NCI-H524 treated with DMSO at 0.1 percent for 48 hours (cell line): ENCODE results near the gene PLPP4.

Experiments
- DNase-seq: peaks from one replicate; lab custom pipeline; 2025; lab: John Stamatoyannopoulos, UW

The PLPP4 gene

DNA sequence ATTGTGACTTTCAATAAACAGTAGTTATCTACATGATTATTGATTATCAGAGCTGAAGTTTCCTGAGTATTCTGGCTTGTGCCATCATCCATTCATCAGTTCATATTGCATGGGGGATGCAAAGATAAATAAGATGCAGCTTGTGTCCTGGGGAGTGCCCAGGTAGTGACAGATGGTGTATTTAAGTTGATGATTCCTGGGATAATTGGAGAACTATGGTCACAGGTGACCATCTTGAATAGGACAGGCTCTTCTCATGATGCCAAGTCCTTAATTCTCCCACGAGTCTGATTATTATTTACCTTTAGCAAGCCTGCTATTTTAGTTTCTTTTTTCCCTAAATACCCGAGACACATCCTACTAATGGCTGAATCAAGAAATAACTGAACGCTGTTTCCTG lies 64.9 kb downstream of the PLPP4 start:
- DNase-seq, result no peak

DNA sequence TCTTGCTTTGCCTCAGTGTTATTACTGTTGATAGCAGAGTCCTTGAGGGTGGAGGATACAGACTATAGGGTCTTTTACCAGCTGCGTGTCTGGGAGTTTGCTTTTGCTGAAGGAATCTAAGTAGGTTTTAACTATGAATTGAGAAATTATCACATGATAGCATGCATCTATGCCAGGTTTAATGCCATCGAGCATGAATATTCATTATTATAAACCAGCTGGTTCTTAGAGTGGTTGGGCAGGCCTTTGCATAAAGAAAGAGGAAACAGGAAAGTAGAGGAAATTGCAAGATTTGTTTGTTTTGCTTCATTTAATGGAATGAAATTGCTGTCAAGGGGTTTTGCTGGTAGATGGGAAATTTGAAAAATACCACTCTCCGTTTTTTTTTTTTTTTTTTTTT lies 70.7 kb downstream of the PLPP4 start:
- DNase-seq, result no peak

DNA sequence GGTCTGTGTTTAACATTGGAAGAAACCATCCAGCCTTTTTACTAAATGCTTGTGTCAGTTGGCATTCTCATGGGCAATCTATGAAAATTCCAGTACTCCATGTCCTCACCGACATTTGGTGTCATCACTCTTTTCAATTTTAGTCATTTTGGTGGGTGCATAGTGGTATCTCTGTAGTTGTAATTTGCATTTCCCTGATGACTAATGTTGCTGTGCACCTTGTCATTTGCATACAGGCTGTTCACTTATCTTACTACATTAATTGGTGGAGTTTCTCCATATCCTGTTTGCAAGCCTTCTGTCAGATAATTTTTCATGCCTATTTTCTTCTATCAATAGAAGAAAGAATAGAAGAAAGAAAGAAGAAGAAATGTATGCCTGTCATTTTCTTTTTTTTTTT lies 73.7 kb downstream of the PLPP4 start:
- DNase-seq, result no peak

DNA sequence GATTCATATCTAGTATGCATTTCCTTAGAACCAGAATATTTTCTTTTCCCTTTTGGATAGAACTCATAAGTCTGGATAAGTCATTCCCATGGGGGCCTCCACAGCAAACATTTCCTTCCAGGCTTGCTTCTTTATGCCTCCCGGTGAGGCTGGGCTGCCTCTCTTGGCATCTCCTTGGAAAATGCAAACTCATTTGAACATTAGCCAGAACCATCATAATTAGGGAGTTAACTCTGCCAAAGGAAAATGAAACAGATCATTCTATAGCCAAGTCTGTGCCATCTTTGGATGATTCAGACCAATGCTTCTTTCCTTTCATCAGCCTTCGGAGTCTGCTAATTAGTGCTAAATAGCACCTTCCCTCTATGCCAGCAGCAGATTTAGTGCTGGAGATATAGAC lies 81.1 kb downstream of the PLPP4 start:
- no peak for DNase-seq

DNA sequence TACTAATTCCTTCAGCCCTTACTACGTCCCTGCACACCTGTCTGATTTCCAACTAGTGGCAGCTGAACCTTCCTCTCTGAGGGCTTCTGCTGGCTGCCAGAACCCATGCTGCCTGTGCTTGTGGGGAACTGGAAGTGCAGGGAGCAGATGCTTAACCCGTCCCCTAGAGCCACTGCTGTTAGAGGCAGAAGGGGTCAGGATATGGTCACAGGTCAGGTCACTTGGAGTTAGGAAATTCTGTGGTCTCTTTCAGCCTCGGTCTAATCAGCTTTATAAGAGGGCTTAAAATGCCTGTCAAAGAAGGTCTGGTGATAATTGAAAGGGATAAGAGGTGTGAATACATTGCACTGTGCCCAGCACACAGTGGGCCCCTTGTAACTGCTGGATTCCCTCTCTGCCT lies 82.0 kb downstream of the PLPP4 start:
- DNase-seq, result no peak

DNA sequence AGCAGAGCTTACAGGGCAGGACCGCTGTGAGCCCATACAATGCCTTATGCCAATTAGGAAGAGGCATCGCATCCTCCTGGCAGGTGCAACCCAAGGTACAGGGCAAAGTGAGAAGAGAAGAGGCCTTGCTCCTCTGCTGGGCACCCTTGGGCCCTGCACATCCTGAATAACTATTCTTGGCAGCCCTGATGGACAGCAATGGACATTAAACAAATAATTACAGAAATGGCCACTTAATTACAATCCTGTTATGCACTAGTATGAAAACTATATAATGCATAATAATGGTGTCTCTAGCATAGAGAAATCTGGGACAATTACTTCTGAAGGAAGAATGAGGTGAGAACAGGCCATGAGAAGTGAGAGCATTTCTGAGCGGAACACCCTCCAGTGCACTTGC lies 83.5 kb downstream of the PLPP4 start:
- DNase-seq, result no peak

DNA sequence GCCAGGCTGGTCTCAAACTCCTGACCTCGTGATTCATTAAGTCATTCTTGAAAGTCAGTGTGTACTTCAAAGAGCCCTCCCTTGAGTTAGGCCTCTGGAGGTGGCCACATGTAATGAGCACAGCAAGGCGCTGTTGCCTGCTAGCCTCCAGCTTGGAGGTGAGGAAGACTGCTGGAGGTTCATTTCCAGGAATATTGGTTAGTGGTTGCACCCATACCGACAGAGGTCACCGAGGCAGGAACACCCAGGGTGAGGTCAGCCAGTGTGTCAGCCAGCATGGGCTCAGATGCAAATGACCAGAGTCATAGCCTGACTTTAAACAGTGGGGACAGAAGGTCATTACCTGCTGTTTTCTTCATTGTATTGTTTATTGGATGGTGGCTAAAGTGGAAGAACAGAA lies 85.0 kb downstream of the PLPP4 start:
- DNase-seq, result no peak

DNA sequence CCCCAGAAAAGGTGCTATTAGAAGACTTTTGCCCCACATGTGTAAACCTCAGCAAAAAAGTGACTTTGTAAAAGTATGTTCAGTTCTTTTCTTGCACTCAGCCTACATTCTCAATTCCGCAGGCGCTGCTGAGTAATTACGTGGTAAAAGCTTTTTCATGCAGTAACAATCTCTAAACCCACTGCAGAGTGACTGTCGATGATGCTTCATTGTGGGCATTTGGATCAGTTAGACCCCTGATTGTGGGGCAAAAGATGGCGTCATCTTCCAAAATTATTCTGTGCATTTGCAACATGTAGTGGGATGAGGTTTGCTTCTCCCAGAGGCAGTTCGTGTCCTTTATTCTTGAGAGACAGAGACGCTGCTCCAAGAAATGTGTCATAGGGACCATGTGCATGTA lies 85.6 kb downstream of the PLPP4 start:
- DNase-seq, result no peak

DNA sequence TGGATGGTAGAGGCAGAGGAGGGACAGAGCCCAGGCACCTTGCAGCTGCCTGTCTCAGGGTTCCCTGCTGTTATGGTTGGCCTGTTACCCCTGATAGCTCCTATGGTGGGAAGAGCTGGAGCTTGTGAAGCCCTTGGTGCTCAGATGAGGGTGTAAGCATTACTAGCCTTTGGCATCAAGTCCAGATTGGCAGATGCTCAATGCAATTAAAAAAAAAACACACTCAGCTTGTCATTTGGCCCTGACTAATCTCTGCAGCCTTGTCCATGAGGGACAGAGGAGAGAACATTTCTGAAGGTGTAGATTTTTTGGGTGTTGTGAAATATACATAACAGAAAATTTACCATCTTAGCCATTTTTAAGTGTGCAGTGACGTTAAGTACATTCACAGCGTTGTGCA lies 86.3 kb downstream of the PLPP4 start:
- no peak for DNase-seq

DNA sequence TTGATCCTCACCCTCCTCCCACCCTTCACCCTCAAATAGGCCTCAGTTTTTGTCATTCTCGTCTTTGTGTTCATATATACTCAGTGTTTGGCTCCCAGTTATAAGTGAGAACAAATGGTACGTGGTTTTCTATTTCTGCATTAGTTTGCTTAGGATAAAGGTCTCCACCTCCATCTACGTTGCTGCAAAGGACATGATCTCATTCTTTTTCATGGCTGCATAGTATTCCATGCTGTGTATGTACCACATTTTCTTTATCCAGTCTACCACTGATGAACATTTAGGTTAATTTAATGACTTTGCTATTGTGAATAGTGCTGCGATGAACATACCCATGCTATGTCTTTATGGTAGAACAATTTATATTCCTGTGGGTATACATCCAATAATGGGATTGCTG lies 91.2 kb downstream of the PLPP4 start:
- DNase-seq, result no peak

DNA sequence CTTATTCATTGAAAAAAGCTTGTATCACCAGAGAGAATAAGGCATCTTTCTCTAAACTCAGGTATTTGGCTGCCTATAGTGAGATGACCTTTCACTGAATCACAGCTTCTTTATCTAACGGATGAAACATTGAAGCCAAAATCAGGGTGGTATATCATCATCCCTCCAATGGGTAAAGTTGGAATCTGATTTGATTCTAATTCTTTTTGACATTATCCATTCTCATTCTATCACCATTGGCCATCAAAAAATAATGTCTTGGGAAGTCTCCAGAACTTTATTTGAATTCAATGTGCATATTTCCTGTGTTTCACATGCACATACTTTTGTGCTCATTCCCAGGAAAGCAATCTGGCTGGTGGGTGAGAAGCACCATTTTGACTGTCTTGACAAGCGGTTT lies 95.2 kb downstream of the PLPP4 start:
- DNase-seq, result no peak

DNA sequence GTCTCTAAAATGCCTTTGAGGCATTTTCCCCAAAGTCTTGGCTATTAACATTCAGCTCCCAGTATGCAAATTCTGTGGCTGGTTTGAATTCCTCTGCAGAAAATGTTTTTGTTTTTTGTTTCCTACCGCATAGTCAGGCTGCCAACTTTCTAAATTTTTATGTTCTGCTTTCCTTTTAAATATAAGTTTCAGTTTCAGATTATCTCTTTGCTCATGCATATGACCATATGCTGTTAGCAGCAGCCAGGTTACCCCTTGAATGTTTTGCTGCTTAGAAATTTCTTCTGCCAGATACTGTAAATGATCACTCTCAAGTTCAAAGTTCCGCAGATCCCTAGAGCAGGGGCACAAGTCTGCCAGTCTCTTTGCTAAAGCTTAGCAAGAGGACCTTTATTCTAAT lies 96.9 kb downstream of the PLPP4 start:
- no peak for DNase-seq

DNA sequence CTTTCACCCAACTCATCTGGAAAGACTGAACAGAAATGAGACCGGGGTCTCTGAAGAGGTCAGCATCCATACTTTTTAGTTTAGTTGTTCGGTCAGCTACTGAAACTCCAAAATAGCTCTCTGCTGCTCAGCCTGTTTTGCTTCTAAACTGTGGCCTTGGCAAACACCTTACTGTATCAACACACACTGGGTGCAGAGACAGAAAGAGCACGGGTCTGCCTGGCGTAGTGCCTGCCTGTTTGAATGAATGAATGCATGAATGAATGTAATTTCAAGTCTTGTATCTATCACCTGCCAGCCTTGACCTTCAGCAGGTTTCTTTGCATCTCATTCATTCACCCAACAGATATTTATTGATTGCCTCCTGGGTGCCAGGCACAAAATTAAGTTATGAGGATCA lies 98.4 kb downstream of the PLPP4 start:
- no peak for DNase-seq

DNA sequence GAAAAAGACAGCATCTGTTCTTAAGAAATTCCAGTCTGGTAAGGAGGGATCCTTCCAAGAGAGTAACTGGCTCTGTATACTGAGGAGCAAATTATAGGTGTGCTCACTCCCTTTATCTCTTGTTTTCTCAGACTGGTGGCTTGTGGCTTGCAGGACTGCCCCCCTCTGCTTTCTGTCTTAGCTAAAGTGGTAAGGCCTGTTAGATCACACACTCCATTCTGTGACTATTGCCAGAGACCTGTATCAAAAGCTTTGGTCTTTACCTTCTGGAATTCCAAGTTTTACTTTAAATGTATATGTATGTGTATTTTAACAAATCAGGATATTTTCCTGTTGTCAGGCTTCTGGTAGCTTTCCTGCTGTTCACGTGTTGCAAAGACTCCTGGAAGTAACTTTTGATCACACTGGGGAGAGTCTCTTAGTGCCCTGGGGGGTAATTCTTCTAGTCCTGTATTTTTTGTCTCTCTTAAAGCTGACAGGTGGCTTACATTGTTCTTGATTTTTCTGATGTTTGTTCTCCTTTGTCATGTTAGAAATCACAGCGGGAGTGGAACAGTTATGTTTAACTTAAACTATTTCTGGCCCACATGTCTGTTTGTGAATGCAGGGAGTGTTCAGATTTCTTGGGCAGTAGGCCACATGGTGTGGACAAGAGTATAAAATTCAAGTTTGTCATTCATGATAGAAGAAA lies 99.0 kb downstream of the PLPP4 start:
- no peak for DNase-seq

DNA sequence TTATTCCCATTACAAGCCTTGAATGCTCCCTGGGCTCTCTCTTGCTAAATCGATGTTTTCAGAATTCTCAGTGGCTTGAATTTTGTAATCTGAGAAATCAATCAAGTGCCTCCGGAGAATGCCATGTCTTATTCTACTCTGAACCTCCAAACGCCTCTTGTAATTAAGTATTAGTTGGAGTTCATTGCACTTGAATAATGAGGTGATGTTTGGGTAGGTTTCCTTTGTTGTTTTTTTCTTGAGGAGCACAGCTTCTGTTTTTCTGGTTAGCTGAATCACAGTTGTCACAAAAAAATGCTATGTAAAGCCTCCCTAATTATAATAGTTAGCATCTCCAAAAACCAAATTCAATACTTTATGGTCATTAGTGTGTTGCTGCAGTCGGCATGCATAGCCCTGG lies 100.3 kb downstream of the PLPP4 start:
- DNase-seq, result no peak

DNA sequence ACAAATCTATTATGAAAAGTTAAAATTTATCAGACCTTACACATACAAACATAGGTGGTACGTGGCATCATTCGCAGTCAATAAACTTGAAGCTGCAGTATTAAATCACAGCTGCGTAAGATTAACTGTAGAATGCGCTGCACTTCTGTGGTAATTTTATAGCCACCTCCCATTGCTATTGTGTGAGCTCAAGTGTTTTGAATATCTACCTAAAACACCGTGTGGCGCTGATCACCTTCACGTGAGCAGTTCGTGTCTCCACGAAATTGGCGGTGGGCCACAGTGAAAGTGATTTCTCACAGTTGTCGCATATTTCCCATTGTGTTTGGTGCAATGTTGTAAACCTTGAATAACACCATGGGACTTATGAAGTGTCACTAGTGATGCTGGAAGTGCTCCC lies 102.8 kb downstream of the PLPP4 start:
- DNase-seq, result no peak

DNA sequence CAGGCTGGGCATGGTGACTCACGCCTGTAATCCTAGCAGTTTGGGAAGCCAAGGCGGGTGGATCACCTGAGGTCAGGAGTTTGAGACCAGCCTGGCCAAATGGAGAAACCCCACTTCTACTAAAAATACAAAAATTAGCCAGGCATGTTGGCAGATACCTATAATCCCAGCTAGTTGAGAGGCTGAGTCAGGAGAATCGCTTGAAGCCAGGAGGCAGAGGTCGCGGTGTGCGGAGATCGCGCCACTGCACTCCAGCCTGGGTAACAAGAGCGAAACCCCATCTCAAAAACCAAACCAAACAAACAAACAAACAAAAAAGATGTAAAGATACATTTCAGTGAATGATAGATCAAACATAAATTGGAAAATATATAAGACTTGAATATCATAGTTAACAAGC lies 105.9 kb downstream of the PLPP4 start:
- DNase-seq, result no peak

DNA sequence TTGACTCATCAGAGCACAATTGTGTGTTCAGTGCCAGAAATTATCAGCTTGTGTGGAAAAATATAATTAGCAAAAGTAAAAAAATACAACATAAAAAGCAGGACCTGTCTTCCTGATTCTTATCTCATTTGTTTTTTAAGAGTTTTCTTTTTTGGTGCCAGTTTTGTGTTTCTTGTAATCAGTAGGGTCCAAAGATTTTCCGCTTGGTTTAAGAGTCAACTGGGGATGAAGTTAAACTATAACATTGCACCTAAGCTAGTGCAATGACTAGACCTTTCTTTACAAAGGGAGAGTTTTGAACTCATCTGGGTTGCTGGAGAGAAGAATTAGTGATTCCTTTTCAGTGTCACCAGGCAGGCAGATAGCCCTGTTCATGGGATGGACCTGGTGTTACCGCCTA lies 113.4 kb downstream of the PLPP4 start:
- DNase-seq, result no peak

DNA sequence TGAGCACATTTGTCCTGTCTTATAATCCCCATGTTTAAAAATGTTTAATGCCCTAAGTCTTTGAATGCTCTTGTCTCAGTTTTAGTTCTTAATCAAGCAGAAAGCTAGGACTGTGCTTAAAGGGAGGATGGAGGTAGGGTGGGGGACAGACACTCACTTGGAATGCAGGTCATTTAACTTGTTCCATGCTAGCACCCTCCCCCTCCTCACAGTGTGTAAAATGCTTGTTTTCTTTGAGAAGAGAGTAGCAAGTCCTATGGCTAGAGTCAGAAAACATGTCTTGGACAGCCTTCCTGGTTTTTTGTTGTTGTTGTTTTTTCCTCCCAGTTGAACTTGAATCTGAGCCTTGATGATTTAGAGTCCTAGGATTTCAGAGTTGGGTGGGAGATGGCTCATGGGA lies 114.2 kb downstream of the PLPP4 start:
- DNase-seq, result no peak

DNA sequence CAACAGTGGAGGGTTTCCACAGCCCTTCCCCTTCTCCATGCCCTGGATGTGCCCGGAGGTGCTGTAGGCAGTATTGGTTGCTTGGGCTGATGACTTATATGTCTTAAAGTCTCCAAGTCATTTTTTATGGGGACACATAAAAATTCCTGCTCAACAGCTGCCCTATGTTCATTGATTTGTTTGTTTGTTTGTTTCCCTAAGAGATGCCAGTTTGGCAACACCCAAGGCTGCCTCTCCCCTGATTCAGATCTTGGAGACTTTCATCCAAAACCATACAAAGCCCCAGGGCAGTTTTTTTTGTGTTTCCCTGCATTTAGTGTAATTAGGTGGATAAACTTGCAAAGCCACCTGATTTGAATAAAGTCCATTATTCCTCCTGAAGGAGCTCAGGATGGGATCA lies 115.3 kb downstream of the PLPP4 start:
- no peak for DNase-seq

DNA sequence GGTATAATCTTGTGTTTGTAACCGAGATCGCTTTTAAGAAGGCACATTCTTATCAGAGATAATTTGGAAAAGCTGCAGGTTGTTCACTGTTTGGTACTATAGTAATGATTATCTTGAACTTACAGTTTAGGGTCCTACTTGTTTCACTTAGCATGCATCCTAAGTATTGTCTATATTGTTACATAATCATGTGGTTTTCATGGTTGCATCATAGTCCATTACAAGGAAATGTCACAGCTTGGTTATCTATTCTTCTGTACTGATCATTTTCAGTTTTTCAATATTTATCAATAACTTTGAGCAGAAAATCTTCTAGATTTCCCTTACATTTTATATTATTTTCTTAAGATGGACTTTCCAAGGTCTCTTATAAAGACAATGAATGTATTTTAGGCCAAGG lies 116.3 kb downstream of the PLPP4 start:
- DNase-seq, result no peak

DNA sequence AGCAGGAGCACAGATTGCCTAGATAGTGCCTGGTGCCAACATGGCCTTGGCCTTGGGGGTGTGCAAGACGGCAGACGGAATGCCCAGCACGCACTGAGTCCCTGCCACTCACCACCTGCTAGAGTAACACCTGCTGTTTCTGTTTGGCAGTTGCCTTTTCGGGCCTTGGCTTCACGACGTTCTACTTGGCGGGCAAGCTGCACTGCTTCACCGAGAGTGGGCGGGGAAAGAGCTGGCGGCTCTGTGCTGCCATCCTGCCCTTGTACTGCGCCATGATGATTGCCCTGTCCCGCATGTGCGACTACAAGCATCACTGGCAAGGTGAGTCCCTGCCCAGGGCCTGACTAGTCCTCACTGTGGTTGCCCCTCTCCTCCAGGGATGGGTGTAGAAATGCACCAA lies 118.0 kb downstream of the PLPP4 start:
- no peak for DNase-seq

DNA sequence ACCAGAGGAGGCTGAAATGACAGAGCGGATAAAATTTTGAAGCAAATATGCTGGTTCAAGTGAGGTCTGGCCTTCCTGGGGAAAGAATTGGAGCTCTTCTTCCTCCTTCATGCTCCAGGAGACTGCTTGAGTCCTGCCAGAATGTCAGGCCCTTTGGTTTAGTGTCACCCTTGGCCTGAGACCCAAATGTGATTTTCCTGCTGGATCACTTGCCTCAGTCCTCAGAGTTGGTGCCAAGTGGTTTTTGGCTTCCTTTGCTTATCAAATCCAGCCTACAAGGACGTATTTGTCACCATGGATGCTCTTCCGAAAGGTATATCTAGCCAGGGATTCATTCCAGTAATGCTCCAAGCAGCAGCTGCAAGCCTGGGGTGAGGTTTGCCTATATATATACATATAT lies 118.4 kb downstream of the PLPP4 start:
- DNase-seq, result no peak

DNA sequence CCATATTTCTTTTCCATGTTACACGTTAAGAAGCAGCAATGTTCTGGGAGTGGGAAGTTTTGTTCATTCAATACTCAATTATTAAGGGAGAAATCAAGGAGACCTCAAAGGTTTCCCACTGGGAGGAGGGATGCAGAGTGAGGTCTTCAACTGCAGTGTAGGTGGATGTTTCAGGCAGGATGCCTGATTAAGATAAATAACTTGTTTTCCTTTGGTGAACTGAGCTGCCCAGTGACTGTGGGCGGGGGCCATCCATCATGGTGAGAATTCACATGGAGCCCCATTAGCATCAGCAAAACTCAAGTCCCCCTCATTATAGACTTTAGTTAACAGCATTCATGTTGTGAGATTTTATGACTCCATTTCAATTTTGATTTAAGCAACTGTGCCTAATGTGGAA lies 121.1 kb downstream of the PLPP4 start:
- DNase-seq, result no peak

DNA sequence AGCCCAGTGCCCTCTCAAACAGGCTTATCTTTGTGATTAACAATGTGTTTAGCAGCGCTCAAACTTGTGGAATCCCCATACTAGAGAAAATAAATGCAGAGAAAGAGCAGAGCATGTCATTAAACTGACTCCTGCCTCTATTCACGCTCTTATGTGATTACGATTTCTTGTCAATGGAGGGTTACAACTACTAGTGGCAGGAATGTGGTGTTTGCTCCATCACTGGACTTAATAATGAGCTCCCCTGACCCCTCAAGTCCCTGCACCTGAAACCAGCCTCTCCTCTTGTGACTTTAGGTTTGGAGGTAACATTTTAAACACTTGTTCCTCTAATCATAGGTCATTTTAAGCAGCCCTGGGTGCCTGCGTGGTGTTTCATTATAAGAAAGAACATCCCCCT lies 121.9 kb downstream of the PLPP4 start:
- no peak for DNase-seq
